Uterus (tissue), 2 donors: Measurements from ENCODE around the gene SYCE3.

ENCODE experiments used
- CTCF ChIP-seq, 4 experiments: fragments of 200-600 bp in 2 of 4; fragments of 450-650 bp in 2 of 4; sonication (generic) in 2 of 4; IDR thresholded peaks; one replicate each; pipeline ENCODE4 v1.5.1; 2016 to 2019; ENCODE audit warnings: antibody characterized with exemption in 4 of 4, mild to moderate bottlenecking in 2 of 4, moderate library complexity in 1 of 4
- POLR2A ChIP-seq, 2 donors: fragments of 450-650 bp; IDR thresholded peaks; one replicate each; pipeline ENCODE4 v1.6.1; 2016; ENCODE audit warnings: antibody characterized with exemption in 2 of 2, mild to moderate bottlenecking in 1 of 2, moderate library complexity in 1 of 2

DNA sequence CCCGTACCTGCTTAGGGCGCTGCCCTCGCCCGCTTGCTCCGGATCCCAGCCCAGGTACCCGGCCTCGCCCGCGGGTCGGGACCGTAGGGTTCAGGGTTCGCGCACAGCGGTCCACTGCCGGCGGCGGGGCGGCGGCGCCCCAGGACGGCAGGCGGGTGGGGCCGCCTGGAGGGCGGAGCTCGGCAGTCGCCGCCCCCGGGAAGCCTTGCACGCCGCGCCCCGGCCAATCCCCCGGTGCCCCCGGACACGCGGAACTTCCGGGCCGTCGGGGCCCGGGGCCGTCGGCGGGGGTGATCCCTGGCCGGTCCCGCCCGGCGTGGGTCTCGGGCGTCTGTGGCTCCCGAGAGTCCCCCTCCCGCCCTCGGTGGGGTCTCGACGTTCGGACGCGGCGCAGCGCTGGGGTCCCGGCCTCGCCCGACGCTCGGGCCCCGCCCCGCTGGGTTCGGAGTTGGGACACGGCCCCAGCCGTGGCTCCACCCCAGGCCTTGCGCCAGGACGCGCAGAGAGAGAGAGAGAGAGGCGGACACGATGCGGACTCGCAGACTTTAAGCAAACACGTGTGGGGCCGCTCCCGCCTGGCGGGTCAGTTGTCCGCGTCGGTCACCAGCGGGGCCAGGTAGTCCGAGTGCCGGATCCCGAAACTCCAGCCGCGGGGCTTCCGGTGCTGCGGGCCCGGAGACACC is 32.7 kb downstream of the SYCE3 start, which contains the start of gene TYMP:
- TF ChIP-seq CTCF (IDR thresholded peaks at IDR 0.05) (no peak), POLR2A (IDR thresholded peaks at IDR 0.05) (peak; percentile 35 to 63)
